Uterus (tissue), 2 donors: ENCODE data around the gene GCNT2.
"Not testable (repeated sequence)": the region's sequence is repeated elsewhere in the genome, so short reads cannot be mapped to it uniquely, and the experiment has no call there.

Experiments
- POLR2A ChIP-seq, 2 donors: fragments of 450-650 bp; IDR thresholded peaks; one replicate each; pipeline ENCODE4 v1.6.1; 2016; ENCODE audit warnings: antibody characterized with exemption in 2 of 2, mild to moderate bottlenecking in 1 of 2, moderate library complexity in 1 of 2
- TF ChIP-seq, protein P1 (sequence below), 4 experiments: fragments of 200-600 bp in 2 of 4; fragments of 450-650 bp in 2 of 4; sonication (generic) in 2 of 4; IDR thresholded peaks; one replicate each; pipeline ENCODE4 v1.5.1; 2016 to 2019; ENCODE audit warnings: antibody characterized with exemption in 4 of 4, mild to moderate bottlenecking in 2 of 4, moderate library complexity in 1 of 4

DNA sequence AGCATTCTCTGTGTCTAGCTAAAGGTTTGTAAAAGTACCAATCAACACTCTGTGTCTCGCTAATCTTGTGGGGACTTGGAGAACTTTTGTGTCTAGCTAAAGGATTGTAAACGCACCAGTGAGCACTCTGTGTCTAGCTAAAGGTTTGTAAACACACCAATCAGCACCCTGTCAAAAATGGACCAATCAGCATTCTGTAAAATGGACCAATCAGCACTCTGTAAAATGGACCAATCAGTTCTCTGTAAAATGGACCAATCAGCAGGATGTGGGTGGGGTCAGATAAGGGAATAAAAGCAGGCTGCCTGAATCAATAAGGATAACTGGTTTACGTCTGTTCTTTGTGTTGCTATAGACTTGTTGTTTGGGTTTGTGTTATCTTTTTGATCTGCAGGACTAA, 29.2 kb upstream of the GCNT2 start:
- TF ChIP-seq, protein P1, sequence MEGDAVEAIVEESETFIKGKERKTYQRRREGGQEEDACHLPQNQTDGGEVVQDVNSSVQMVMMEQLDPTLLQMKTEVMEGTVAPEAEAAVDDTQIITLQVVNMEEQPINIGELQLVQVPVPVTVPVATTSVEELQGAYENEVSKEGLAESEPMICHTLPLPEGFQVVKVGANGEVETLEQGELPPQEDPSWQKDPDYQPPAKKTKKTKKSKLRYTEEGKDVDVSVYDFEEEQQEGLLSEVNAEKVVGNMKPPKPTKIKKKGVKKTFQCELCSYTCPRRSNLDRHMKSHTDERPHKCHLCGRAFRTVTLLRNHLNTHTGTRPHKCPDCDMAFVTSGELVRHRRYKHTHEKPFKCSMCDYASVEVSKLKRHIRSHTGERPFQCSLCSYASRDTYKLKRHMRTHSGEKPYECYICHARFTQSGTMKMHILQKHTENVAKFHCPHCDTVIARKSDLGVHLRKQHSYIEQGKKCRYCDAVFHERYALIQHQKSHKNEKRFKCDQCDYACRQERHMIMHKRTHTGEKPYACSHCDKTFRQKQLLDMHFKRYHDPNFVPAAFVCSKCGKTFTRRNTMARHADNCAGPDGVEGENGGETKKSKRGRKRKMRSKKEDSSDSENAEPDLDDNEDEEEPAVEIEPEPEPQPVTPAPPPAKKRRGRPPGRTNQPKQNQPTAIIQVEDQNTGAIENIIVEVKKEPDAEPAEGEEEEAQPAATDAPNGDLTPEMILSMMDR (IDR thresholded peaks at IDR 0.05), result not testable (repeated sequence)
- not testable (repeated sequence) for TF ChIP-seq POLR2A (IDR thresholded peaks at IDR 0.05)
